Measurements from ENCODE around the gene FOXJ3. TPM values are rescaled to one million over a fixed set of nuclear protein-coding genes. Genes with fewer than 3 reads are reported as not detected.

The FOXJ3 gene
- total and polyA plus RNA-seq, 2 of the 8 experiments (the other 6 are each of a cell fraction or from before 2014, with no cell fraction given) = 48.6 to 51.9 TPM

- TF ChIP-seq E2F6 (IDR thresholded peaks at IDR 0.05) = no peak
- TF ChIP-seq RBBP5 (IDR thresholded peaks at IDR 0.05; ENCODE audit: borderline replicate concordance, low read depth, low read length) = no peak
- TF ChIP-seq CHD7 (IDR thresholded peaks at IDR 0.05; ENCODE audit: insufficient replicate concordance, low read length) = no peak
- no peak for TF ChIP-seq KDM5A (IDR thresholded peaks at IDR 0.05; ENCODE audit: low read length)
- no peak for TF ChIP-seq CHD2 (IDR thresholded peaks at IDR 0.05; ENCODE audit: low read length)
- TF ChIP-seq CREB1 (IDR thresholded peaks at IDR 0.05) = no peak
- no peak for TF ChIP-seq CEBPB (IDR thresholded peaks at IDR 0.05; ENCODE audit: low read depth, low read length)
These were observed 39.2 kb downstream of the FOXJ3 start (continued) for GRCh38 chr1:42295816-42296215.

Data from H1 (cell line).